NCI-H2227 (cell line): ENCODE measurements around the gene ADAM33.

Experiments used
- DNase-seq: peaks from one replicate; lab custom pipeline; 2025; ENCODE audit not compliant: unreplicated experiment; lab: John Stamatoyannopoulos, UW

Gene ADAM33, protein sequence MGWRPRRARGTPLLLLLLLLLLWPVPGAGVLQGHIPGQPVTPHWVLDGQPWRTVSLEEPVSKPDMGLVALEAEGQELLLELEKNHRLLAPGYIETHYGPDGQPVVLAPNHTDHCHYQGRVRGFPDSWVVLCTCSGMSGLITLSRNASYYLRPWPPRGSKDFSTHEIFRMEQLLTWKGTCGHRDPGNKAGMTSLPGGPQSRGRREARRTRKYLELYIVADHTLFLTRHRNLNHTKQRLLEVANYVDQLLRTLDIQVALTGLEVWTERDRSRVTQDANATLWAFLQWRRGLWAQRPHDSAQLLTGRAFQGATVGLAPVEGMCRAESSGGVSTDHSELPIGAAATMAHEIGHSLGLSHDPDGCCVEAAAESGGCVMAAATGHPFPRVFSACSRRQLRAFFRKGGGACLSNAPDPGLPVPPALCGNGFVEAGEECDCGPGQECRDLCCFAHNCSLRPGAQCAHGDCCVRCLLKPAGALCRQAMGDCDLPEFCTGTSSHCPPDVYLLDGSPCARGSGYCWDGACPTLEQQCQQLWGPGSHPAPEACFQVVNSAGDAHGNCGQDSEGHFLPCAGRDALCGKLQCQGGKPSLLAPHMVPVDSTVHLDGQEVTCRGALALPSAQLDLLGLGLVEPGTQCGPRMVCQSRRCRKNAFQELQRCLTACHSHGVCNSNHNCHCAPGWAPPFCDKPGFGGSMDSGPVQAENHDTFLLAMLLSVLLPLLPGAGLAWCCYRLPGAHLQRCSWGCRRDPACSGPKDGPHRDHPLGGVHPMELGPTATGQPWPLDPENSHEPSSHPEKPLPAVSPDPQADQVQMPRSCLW

DNA sequence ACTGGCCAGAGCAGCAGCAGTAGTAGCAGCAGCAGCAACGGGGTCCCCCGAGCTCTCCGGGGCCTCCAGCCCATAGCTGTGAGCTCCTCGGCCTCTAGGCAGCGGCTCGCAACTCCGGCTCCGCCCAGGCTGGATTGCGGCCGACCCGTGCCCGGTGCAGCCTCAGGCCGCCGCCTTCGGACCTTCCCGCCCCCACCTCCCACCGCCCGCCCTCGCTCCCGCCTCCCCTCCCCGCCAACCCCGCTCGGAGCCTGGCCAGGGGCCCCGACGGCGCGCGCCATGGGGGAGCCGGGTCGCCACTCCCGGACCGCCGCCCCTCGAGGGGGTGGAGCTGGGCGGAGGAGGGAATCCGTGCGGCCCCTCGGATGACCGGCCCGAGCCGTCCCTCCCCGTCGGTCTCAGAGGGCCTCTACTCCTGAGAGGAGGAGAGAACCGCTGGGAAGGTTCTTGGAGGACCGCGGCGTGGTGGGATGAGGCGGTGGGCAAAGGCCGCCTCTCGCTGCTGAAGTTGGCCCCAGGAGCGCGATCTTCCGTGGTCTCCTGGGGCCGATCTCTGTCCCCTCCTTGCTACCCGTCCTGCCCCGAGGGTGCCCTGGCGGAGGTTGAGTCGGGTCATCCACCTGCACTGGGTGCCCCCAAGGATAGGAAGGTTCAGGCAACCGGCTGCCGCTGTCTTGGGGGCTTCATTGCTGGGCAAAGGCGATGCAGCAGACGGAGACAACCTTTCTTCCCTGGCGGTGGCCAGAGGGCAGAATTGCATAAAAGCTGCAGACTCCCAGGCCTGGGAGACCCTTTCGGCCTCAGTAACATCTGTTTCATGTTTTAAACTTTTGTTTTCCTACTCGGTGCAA, at the start of gene ADAM33:
ADAM33 (minus strand) TSS at position 80 of the 851 bp plus-strand sequence; CDS start at position 74, 6 bp downstream.
- DNase-seq = peak; percentile 51

DNA sequence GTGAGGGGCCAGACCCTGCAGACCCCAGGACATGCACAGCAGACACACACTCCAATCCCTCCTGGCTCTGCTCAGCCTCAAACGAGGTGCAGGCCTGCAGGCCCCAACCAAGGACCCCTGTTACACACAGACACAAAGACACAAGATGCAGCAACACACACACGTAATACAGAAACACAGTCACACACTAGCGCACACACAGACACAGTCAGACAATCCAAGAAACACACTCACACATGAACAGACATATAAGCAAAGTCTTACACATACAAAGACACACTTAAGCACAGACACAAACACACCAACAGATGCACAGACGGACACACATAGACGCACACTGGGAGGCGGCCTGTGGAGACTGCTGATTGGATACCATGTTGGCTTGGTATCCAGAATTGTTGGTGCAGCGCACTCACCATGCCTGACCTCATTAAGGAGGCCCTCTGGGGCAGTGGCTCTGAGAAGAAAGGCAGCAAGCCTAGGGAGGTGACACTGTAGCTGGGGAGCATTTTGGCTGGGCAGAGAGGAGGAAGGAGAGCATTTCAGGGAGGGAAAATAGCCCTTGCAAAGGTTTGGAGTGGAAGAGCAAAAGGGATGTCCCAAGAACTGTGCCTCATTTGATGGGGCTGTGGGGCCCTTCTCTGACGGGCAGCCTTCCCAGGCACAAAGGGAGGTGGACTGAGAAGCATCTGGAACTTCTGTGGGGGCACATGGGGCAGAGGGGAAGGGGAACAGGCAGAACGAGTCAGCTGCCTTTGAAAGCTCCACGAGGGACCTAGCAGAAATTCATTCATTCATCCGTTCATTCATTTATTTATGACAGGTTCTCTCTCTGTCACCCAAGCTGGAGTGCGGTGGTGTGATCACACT, 49.2 kb upstream of the ADAM33 start:
- no peak for DNase-seq

DNA sequence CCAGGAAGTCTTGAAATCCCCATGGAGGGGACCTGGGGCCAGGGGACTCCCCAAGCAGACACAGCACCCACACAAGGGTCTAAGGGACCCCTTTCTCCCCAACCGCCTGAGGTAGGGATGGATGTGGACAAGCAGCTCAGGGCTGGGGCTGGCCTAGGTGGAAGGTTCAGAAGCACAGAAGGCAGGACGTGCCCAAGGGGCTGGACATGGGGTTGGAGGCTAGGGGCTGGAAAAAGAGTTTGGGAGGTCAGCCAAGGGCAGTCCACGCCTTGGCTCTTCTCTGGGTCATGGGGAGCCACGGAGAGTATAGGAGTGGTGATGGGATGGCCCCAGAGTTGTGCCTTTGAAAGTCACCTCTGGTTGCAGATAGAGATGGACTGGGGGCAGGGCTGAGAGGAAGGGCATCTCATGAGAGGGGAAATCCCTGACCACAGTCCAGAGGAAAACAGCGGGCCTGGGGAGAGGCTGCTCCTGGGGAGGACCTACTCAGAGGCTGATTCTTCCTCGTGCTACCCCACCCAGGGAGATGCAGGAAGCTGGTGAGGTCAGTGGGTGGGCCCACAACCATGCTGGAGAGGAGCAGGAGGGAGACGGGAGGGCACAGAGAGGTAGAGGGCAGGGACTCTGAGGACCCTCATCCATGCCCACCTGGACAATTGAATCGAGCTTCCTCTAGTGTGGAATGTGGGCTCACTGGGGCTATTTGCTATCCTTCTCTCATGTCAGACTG, 48.2 kb upstream of the ADAM33 start:
- DNase-seq = no peak

DNA sequence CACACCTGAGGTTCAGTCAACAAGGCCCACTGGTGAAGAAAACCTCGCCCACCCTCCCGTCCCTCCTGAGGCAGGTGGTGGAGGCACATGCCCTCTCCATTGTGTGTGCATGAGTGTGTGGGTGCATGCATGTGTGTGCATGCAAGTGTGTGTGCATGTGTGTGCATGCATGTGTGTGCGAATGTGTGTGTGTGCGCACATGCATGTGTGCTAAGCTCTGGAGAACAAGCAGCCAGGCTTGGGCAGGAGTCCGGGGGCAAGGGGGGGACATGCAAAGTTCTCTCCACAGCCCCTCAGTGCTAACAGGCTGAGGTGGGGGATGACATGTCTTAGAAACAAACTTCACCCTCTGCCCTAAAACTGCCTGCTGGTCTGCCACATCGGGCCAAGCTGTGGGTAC, 47.6 kb upstream of the ADAM33 start:
- no peak for DNase-seq

DNA sequence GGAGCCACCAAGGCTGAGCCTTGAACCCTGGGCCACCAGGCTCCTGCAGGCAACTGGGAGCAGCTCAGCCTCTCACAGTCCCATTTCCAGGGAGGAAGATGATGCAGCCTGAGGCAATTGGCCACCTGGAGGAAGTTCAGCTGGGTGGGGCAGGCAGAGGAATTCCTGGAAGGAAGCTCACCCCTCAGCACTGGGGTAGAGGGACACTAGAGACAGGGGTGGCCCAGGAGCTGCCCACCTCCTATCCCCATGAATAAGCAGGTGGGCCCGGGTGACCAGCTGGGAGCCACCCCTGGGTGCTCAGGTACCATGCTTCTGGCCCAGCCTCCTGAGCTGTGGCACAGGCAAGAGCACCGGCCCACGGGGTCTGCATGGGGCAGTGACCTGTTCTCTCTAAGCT, 47.1 kb upstream of the ADAM33 start:
- no peak for DNase-seq

DNA sequence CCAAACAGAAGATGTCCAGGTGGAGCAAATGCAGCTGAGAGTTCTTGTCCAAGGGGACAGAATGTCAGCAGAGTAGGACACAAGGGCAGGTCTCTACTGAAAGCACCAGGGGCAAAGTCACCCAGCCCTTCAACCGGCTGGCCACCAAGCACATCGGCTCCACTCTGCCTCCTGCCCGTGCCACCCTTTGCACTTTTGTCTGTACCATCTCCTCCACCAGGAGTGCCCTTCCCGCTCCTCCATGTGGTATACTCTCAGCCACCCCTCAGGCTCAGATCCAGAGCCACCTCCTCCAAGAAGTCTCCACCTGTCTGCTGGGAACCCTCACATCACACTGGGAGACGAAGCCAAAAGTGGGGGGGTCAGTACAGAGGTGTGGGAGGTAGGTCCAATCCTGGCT, 46.5 kb upstream of the ADAM33 start:
- DNase-seq = no peak

DNA sequence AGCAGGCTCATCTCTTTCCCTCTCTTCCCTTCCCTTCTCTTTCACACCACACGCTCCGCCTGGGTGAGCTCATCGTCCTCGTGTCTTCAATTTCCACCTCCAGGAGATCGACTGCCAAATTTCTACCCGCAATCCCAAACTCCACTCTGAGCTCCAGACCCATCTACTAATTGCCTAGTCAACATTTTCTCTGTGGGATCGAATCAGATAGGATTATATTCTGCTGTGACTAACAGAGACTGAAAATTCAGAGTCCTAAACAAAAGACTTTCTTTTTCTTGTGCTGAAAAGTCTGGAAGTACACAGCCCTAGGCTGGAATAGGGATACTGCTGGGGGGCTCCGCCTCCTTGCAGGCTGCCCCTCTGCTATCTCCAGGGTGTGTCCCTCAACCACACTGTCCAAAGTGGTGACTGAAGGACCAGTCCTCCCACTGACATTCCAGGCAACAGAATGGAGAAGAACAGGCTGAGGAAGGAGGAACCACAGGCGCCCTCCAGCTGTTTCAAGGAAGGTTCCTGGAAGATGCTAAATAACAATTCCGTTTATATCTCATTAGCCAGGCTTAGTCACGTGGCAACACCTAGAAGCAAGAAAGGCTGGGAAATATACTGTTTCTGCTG, 45.7 kb upstream of the ADAM33 start:
- DNase-seq = no peak

DNA sequence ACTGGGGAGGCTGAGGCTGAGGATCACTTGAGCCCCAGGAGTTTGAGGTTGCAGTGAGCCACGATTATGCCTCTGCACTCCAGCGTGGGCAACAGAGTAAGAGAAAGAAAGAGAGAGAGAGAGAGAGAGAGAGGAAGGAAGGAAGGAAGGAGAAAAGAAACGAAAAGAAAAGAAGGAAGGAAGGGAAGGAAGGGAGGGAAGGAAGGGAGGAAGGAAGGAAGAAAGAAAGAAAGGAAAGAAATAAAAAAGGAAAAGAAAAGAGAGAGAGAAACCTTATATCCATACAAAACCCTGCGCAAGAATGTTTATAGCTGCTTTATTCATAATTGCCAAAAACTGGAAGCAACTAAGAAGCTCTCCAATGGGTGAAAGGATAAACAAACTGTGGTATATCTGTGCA, 42.5 kb upstream of the ADAM33 start:
- DNase-seq = no peak

DNA sequence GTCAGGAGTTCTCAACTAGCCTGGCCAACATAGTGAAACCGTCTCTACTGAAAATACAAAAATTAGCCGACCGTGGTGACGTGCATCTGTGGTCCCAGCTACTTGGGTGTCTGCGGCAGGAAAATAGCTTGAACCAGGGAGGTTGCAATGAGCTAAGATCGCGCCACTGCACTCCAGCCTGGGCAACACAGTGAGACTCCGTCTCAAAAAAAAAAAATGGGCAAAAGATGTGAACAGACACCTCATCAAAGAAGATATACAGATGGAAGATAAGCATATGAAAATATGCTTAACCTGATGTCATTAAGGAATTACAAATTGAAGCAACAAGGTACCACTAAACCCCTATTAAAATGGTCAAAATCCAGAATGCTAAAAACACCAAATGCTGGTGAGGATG, 41.5 kb upstream of the ADAM33 start:
- no peak for DNase-seq

DNA sequence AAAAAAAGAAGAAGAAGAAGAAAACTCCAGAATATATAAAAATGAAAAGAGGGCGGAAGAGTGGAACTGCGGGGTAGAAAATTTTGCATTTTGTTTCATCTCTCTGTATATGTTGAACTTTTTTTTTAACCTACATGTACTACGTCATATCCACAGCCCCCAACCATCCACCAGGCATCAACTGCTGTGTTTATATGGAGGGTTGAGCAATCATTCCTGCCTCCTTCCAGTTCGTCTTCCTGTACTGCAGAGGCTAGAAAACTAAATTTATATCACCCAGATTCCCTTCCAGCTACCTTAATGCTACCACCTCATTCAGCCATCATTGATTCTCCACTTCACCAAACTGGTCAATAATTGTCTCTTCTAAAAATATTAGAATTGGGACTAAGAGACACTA, 40.1 kb upstream of the ADAM33 start:
- DNase-seq = no peak

DNA sequence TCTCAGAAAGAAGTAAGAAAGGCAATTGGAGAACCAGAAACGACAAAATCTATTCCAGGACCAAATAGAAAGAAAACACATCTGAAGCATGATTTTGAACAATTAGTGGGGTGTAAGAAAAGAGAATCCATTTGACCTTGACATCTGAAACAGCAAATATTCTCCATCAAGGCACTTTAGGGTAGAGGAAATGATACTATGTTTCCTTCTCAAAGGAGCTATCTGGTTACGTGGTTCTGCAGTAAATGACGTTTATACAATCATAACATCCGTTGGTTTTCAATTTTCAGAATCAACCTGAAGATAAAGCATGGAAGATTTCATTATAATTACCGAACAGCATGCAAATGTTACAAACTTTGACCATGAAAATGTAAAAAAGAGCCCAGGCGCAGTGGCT, 38.8 kb upstream of the ADAM33 start:
- DNase-seq = no peak

DNA sequence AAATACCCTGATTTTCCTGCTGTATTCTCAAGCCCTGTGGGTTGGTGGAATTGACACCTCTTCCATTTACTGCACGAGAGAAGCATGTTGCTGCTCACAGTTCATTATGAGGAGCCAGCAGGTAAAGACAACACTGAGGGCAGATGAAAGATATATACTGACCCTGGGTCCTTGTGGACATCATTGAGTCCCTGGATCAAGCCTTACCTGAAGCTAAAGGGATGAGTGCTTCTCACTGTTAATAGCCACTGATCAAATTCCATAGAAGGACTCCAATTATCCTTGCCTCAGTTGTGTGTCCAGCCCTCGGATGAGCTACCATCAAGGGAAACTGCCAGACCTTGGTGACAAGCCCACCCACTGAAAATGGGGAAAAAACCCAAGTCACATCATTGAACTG, 38.3 kb upstream of the ADAM33 start:
- DNase-seq = no peak

DNA sequence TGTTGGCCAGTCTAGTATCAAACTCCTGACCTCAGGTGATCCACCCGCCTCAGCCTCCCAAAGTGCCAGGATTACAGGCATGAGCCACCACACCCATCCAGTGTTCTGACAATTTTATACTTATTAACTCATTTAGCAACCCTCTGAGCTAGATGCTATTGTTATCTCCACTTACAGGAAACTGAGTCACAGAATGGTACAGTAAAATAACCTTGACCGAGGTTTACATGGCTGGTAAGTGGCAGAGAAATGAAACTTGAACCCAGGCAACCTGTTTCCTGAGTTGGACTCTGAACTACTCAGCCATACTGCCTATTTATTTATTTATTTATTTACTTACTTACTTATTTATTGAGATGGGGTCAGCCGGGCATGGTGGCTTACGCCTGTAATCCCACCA, 37.2 kb upstream of the ADAM33 start:
- DNase-seq = no peak

DNA sequence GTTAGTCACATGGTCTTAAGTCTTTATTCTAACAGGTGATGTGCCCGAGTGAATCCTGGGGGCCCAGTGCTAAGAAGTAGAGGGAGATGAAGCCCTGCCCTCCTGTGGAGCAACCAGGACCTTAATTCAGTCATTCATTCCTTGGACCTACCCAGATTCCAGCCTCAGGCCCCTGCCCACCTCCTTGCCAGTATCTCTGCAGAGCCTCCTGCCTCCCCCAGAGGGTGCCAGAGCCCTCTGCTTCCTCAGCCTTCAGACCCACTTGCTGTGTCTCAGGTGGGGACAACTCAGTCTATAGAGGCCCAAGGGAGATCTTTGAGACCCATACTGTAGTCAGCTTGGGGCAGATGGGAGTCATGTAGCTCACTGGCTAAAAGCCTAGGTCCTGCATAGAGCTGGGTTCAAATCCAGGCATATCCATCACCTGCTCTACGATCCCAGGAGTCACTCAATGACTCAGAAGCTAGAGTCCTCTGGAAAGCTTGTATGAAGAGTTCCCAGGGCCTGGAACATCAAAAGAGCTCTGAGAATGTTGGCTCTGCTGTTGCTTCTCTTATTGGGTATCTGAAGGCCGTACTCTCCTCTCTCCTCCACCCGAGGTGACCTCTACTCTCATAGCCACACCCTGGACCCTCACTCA, 34.5 kb upstream of the ADAM33 start:
- peak; percentile 77 for DNase-seq

DNA sequence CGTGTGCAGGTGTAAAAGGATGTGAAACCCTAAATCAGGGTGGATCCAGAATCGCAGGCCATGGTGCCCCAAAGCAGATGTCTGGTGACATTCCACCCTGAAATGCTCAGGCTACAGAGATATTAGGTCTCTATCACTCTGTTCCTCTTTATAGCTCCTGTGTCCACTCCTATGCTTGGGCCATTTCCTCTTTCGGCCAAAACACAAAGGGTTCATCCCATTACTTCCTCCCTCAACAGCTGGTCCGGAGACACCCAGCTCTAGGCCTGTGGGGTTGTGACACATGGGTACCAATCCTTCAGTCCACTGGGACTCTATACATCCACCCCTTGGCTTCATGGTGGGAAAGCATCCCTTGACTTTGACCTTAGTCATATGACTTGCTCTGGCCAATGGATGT, 32.3 kb upstream of the ADAM33 start:
- DNase-seq = no peak

DNA sequence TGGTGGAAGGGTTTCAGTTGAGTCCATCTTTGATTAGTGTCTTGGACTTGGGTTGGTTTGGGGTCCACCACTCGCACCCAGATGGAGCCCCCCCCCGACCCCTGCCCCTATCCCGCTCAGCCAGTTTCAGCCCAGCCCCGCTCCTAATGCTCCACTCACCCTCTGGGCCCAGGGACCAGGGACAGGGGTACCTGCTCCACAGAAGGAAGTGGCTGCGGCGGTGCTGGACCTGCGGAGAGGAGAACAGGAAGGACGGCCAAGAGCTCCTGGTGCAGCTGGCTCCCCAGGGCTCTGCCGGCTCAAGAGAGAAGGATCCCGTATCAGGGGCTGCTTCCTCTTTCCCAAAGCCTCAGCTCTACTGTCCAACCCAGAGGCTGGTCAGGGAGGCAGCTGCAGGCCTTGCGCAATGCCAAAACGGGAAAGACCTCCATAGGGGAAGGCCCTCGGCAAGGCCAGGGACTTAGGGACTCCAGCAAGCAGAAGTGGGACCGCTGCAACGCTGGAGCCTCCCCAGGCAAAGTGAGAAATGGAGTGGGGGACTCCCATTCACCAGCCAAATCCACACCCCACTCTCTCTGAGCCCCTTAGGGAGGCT, 30.6 kb upstream of the ADAM33 start, which contains the start of gene SIGLEC1:
SIGLEC1 (minus strand) TSS at position 322 of the 595 bp plus-strand sequence. CDS start 5,472 bp downstream, outside the sequence.
- no peak for DNase-seq

DNA sequence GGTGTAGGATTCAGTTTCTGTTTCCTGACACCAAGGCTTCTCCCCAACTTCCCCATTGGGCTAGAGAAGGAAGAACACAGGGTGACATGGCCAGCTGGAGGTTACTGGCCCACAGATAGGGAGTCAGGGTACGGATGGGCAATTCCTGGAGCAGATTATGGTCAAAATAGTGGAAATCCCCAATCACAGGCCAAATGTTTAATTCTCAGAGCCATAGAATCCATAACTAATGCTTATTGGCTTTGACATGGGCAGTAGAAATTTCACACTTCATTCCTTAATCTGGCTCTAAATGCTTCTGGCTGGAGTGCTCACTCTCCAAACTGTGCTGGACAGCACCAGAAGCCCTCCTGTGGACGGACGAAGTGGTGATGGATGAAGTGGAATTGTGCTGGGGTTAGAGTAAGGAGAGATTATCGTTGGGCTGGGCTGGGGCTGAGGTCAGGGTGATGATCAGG, 29.7 kb upstream of the ADAM33 start:
- DNase-seq = no peak
